K562 (cell line): ENCODE measurements around the gene ANKRD27.

Source experiments
- CTCF ChIP-seq, 3 experiments: IDR thresholded peaks in 2 of 3; conservative IDR thresholded peaks in 1 of 3; 2 replicates each; pipeline ENCODE4 v1.5.1; 2011 to 2012; ENCODE audit warnings: low read length in 3 of 3, mild to moderate bottlenecking in 3 of 3, control low read depth in 2 of 3, improper control_type of control experiment in 1 of 3, inconsistent platforms in 1 of 3, low read depth in 1 of 3, mixed read lengths in 1 of 3, moderate library complexity in 1 of 3; ENCODE audit not compliant: insufficient read depth in 2 of 3
- EZH2 ChIP-seq: IDR thresholded peaks from 2 replicates; pipeline ENCODE4 v1.6.1; 2012; ENCODE audit warnings: low read depth, mild to moderate bottlenecking, inconsistent platforms, low read length, borderline replicate concordance
- TAF1 ChIP-seq: IDR thresholded peaks from 2 replicates; pipeline ENCODE4 v1.6.1; 2011; ENCODE audit warnings: mild to moderate bottlenecking, low read length, moderate library complexity; ENCODE audit not compliant: insufficient read depth, control insufficient read depth, severe bottlenecking; ENCODE audit errors: extremely low read depth

- TF ChIP-seq CTCF (IDR thresholded peaks at IDR 0.05 in 2 of 3, conservative IDR thresholded peaks at IDR 0.05 in 1 of 3; ENCODE audit: insufficient read depth in 2 of 3, low read depth in 1 of 3, low read length in 3 of 3), result no peak
- no peak for TF ChIP-seq TAF1
- no peak for TF ChIP-seq EZH2
Observed at GRCh38 chr19:32638625-32639024, 36.4 kb downstream of the ANKRD27 start.
